ENCODE measurements around the gene TANGO2. TPM values are rescaled to one million over a fixed set of nuclear protein-coding genes. Genes with fewer than 3 reads are reported as not detected.
A peak's percentile ranks its signal among the peaks of the same experiment; 100 is the strongest.

The TANGO2 gene
- total RNA-seq, 1 donor from 2014 or later, result 44.2 TPM

DNA sequence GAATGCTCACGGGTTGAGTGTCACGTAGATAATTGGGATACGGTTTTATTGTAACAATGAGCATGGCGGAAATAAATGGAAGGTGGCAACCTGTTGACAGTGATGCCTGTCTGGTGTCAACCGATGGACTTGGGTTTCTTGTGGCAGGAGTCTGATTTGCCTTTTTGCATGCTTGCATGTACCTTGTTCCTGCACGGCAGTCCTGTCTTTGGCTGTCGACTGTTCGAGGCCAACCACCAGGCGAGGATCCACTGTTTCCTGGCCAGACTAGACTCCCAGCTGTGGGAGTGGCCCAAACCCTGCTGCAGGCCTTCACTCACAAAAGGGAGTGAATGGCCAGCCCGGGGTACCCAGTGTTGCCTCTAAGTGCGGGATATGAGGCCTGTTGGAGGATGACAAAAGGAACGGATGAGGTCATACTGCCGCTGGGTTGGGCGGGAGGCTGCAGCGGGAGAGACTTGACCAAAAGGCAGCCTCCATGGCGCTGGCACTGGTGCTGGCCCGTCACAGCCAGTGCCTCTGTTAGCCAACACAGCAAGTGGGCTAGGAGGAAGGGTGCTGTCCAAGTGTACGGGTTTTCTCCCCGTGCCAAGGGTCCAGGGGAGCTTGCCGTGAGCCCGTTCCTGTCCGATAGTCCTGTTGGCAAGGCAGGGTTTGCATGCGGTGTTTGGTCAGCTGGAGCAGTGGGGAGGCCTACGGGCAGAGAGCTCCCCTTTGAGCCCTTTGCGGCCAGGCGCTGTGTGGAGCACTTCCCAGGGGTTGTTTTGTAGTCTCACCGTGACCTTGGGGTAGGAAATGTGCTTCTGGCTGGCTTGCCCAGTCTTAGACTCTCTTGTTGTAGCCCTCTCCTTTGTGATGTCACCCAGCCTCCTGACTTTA is 60.1 kb downstream of the TANGO2 start:
- H3K36me3 ChIP-seq (ENCODE audit: control insufficient read depth, insufficient read depth, low read length), result peaks cover 4% of the 10 kb centered on the region
- peak; percentile 64 for DNase-seq (ENCODE audit: low read depth)
- no peaks in the 10 kb centered on the region for H3K27me3 ChIP-seq (ENCODE audit: control insufficient read depth, insufficient read depth, low read length)
- no peak for FAIRE-seq
- H3K4me3 ChIP-seq (ENCODE audit: low read depth, low read length), result peak overlapping the region; percentile 50
- TF ChIP-seq, protein P1, sequence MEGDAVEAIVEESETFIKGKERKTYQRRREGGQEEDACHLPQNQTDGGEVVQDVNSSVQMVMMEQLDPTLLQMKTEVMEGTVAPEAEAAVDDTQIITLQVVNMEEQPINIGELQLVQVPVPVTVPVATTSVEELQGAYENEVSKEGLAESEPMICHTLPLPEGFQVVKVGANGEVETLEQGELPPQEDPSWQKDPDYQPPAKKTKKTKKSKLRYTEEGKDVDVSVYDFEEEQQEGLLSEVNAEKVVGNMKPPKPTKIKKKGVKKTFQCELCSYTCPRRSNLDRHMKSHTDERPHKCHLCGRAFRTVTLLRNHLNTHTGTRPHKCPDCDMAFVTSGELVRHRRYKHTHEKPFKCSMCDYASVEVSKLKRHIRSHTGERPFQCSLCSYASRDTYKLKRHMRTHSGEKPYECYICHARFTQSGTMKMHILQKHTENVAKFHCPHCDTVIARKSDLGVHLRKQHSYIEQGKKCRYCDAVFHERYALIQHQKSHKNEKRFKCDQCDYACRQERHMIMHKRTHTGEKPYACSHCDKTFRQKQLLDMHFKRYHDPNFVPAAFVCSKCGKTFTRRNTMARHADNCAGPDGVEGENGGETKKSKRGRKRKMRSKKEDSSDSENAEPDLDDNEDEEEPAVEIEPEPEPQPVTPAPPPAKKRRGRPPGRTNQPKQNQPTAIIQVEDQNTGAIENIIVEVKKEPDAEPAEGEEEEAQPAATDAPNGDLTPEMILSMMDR (IDR thresholded peaks at IDR 0.05; ENCODE audit: insufficient read depth, low read length, severe bottlenecking), result no peak

DNA sequence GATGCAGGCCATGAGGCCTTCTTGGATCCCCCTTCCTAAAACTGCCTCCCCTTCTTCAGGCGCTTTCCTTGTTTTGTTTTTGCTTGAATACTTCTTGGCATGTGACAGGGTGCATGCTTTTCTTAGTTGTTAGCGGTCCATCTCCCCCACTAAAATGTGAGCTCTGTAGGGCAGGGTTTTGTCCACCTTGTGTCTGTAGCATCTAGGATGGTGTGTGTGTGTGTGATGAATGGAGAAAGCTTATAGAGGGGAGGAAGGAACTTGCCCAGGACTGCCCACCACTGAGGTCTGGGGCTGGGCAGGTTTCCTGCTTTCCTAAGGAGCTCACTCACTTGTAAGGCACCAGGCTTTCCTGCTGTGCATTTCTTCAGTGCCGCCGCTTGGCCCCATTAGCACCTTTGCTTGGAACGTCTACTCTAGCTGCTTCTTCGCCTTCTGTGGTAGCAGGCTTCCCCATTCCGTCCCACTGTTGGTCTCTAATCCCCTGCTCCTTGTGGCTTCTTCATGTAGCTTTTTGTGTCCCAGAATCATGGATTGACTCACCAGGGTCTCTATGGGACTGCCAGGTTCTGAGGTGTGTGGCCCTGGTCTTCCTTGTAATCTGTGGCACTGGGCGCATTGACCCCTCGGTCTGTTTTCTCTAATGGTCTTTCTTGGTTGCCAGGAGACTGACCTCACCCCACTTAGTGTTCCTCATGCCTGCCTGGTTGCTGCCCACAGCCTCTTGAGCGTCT is 62.4 kb downstream of the TANGO2 start:
- DNase-seq (ENCODE audit: low read depth), result no peak
- Histone ChIP-seq H3K36me3 (ENCODE audit: control insufficient read depth, insufficient read depth, low read length) (peaks cover 23% of the 10 kb centered on the region), H3K27me3 (ENCODE audit: control insufficient read depth, insufficient read depth, low read length) (no peaks in the 10 kb centered on the region), H3K4me3 (ENCODE audit: low read depth, low read length) (no peak overlapping the region)
- no peak for FAIRE-seq
- TF ChIP-seq, protein P1 (IDR thresholded peaks at IDR 0.05; ENCODE audit: insufficient read depth, low read length, severe bottlenecking), result no peak

GRCh38 chr22:20083891-20084546 is 63.1 kb downstream of the TANGO2 start:
- Histone ChIP-seq H3K36me3 (ENCODE audit: control insufficient read depth, insufficient read depth, low read length) (peaks cover 26% of the 10 kb centered on the region), H3K4me3 (ENCODE audit: low read depth, low read length) (no peak overlapping the region), H3K27me3 (ENCODE audit: control insufficient read depth, insufficient read depth, low read length) (no peaks in the 10 kb centered on the region)
- FAIRE-seq (peak; percentile 7), DNase-seq (ENCODE audit: low read depth) (no peak)
- TF ChIP-seq, protein P1 (IDR thresholded peaks at IDR 0.05; ENCODE audit: insufficient read depth, low read length, severe bottlenecking), result no peak

DNA sequence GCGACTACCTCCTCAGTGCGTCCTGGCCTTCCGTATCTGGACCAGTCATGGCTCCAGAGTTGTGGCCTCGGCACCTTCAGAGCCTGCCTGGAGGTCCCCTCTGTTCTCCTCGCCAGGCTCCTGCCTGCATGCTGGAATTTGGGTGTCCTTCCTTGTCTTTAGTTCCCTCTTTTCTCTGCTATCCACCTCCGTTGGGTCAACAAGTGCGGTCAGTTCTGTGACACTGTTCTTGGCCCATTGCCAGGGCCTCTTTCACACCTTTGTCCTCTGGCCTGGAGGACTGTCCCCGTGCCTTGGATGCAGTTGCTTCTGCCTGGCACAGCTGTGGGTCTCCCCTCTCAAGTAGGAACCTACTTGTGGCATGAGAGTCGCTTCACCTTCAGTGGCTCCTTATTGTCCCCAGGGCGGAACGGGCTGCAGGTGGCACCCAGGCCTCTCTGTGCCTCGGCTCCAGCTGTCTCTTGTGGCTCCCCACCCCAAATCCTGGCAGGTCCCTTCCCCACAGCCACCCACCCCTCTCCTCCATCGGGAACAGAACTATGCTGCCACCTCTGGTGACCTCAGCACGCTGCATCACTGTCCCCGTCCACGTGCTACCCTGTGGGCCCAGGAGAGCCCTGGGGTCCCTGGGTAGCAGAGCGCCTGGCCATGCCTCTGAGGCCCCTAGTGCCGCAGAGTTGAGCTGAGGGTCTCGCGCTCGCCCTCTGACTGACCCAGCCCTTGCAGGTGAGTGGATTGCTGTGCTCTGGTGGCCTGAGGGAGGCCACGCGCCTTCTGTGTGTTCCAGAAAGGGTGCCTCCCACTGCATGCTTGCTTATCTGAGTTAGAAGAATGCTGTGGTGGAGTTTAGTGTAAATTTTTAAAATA is 63.9 kb downstream of the TANGO2 start:
- H3K4me3 ChIP-seq (ENCODE audit: low read depth, low read length), result no peak overlapping the region
- DNase-seq (ENCODE audit: low read depth) (peak; percentile 8), FAIRE-seq (no peak)
- TF ChIP-seq, protein P1 (IDR thresholded peaks at IDR 0.05; ENCODE audit: insufficient read depth, low read length, severe bottlenecking), result peak; percentile 59
- H3K27me3 ChIP-seq (ENCODE audit: control insufficient read depth, insufficient read depth, low read length), result no peaks in the 10 kb centered on the region
- H3K36me3 ChIP-seq (ENCODE audit: control insufficient read depth, insufficient read depth, low read length), result peaks cover 33% of the 10 kb centered on the region

DNA sequence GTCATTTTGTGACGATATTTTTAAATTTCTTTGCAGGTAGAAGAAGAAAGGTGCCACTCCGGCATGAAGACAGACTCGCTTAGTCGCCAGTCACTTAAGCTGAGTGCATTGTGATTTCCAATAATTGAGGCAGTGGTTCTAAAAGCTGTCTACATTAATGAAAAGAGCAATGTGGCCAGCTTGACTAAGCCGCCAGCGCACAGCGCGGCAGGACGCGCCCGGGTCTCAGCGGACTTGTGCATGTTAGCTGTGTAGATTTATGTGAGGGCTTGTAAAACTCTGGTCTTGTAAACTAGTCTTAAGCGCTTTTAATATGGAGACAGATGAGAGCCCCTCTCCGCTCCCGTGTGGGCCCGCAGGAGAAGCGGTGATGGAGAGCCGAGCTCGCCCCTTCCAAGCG is 64.7 kb downstream of the TANGO2 start:
- DNase-seq (ENCODE audit: low read depth) (no peak), FAIRE-seq (no peak)
- TF ChIP-seq, protein P1 (IDR thresholded peaks at IDR 0.05; ENCODE audit: insufficient read depth, low read length, severe bottlenecking), result no peak
- Histone ChIP-seq H3K36me3 (ENCODE audit: control insufficient read depth, insufficient read depth, low read length) (peaks cover 41% of the 10 kb centered on the region), H3K27me3 (ENCODE audit: control insufficient read depth, insufficient read depth, low read length) (no peaks in the 10 kb centered on the region), H3K4me3 (ENCODE audit: low read depth, low read length) (no peak overlapping the region)
